Measurements from ENCODE around the gene BMPR1B. TPM values are rescaled to one million over a fixed set of nuclear protein-coding genes. Genes with fewer than 3 reads are reported as not detected.
"Not testable (repeated sequence)": the region's sequence is repeated elsewhere in the genome, so short reads cannot be mapped to it uniquely, and the experiment has no call there.

BMPR1B gene
- total and polyA plus RNA-seq, 9 donors, result 4.9 to 35.7 (median 13.3) TPM

- no peaks in the 10 kb centered on the region for H3K36me3 ChIP-seq
- intact Hi-C loops (cut with DNase I), result no loop called here
- H3K27me3 ChIP-seq, result no peaks in the 10 kb centered on the region
- WGBS, 3 donors, result 94 to 98% (median 95%) methylated on average over 1 of the region's 1 CpG
- no peak overlapping the region for H3K27ac ChIP-seq
- TF ChIP-seq EP300 (IDR thresholded peaks at IDR 0.05) (no peak), CTCF (IDR thresholded peaks at IDR 0.05) (no peak), POLR2A (IDR thresholded peaks at IDR 0.05) (no peak)
- no peak for DNase-seq
- H3K4me3 ChIP-seq, result no peak overlapping the region
- H3K9me3 ChIP-seq, result no peaks in the 10 kb centered on the region
- no peaks in the 10 kb centered on the region for H3K4me1 ChIP-seq (ENCODE audit: insufficient read depth)
Measured at GRCh38 chr4:94828882-94829281, 71.1 kb downstream of the BMPR1B start.

GRCh38 chr4:94831607-94832006, 73.9 kb downstream of the BMPR1B start:
- intact Hi-C loops (cut with DNase I), result no loop called here
- TF ChIP-seq EP300 (IDR thresholded peaks at IDR 0.05), result no peak
- no peak for TF ChIP-seq POLR2A (IDR thresholded peaks at IDR 0.05)
- TF ChIP-seq CTCF (IDR thresholded peaks at IDR 0.05), result no peak
- Histone ChIP-seq H3K9me3 (no peaks in the 10 kb centered on the region), H3K4me3 (no peak overlapping the region), H3K27me3 (no peaks in the 10 kb centered on the region), H3K4me1 (ENCODE audit: insufficient read depth) (no peaks in the 10 kb centered on the region), H3K36me3 (no peaks in the 10 kb centered on the region), H3K27ac (no peak overlapping the region)
- WGBS, 3 donors, result 73 to 94% (median 92%) methylated on average over 2 of the region's 2 CpGs
- no peak for DNase-seq

- not testable (repeated sequence) for H3K9me3 ChIP-seq, DNase-seq
Measured at GRCh38 chr4:94832329-94832728, 74.6 kb downstream of the BMPR1B start.

GRCh38 chr4:94833394-94833793, 75.6 kb downstream of the BMPR1B start:
- DNase-seq, result no peak
- WGBS, 3 donors, result 34 to 61% (median 55%) methylated on average over 1 of the region's 1 CpG
- no peaks in the 10 kb centered on the region for H3K27me3 ChIP-seq
- intact Hi-C loops (cut with DNase I), result no loop called here
- no peak overlapping the region for H3K27ac ChIP-seq
- H3K9me3 ChIP-seq, result no peaks in the 10 kb centered on the region
- TF ChIP-seq POLR2A (IDR thresholded peaks at IDR 0.05) (no peak), CTCF (IDR thresholded peaks at IDR 0.05) (no peak), EP300 (IDR thresholded peaks at IDR 0.05) (no peak)
- H3K4me1 ChIP-seq (ENCODE audit: insufficient read depth), result no peaks in the 10 kb centered on the region
- H3K4me3 ChIP-seq, result no peak overlapping the region
- H3K36me3 ChIP-seq, result no peaks in the 10 kb centered on the region

More at GRCh38 chr4:94832329-94832728, 74.6 kb downstream of the BMPR1B start:
- H3K4me1 ChIP-seq (ENCODE audit: insufficient read depth); H3K27me3 ChIP-seq; H3K36me3 ChIP-seq; intact Hi-C loops (cut with DNase I); H3K4me3 ChIP-seq; H3K27ac ChIP-seq: not testable (repeated sequence)
- WGBS, 3 donors, result 95 to 97% (median 95%) methylated on average over 5 of the region's 5 CpGs

- Histone ChIP-seq H3K4me3 (no peak overlapping the region), H3K27me3 (no peaks in the 10 kb centered on the region), H3K9me3 (no peaks in the 10 kb centered on the region), H3K4me1 (ENCODE audit: insufficient read depth) (no peaks in the 10 kb centered on the region), H3K27ac (no peak overlapping the region), H3K36me3 (no peaks in the 10 kb centered on the region)
- DNase-seq, result no peak
- TF ChIP-seq EP300 (IDR thresholded peaks at IDR 0.05) (no peak), POLR2A (IDR thresholded peaks at IDR 0.05) (no peak), CTCF (IDR thresholded peaks at IDR 0.05) (no peak)
- WGBS, 3 donors, result 73 to 86% (median 84%) methylated on average over 1 of the region's 1 CpG
- intact Hi-C loops (cut with DNase I), result no loop called here
Measured at GRCh38 chr4:94834501-94834900, 76.7 kb downstream of the BMPR1B start.

- H3K27me3 ChIP-seq; H3K9me3 ChIP-seq; H3K27ac ChIP-seq; H3K4me3 ChIP-seq; intact Hi-C loops (cut with DNase I); H3K36me3 ChIP-seq; DNase-seq; H3K4me1 ChIP-seq (ENCODE audit: insufficient read depth): not testable (repeated sequence)
- WGBS, 3 donors, result 87 to 91% (median 88%) methylated on average over 27 to 29 of the region's 29 CpGs
Measured at GRCh38 chr4:94841166-94841863, 83.6 kb downstream of the BMPR1B start.

Data from ovary (tissue), 9 donors.